ENCODE data around the gene PLA2G4D.

Gene PLA2G4D

DNA sequence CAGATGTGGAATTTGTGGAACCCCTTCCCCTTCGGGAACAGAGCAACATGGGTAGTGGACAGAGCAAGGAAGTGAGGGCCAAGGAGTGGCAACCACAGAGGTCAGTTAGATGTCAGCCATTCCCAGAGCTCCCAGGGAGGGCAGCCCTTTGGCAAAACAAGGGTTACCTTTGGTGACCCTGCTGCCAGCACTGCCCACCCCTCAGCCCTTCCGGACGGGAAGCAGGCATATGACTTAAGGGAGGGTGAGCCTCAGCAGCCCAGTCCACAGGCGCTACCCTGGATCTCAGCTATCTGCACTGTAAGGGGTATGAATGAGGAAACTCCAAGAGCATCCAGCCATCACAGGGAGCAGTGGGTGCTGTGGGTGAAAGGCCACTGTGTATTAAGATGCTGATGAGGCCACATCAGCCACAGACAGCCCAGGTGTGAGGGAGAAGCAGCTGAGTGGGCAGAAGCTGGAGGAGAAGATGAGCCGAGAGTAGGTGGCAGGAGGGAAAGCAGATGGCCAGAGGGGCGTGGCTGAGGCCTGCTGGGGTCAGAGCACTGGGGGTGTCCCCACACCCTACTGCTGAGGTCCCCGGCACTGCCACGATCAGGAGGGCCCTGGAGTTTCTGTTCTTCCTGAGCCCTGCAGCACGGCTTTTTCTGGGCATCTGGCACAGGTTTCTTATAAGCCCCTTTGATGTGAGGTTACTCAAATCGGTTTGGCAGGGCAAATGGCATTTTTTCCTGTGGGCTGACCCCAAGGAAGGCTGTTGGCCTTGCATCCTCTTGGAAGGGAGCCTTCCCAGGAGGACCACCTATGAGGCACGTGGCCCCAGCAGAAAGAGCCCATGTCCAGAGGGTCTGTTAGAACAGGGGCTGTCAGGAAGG, 6.2 kb downstream of the PLA2G4D start:
- Histone ChIP-seq H3K4me2 (ENCODE audit: low read depth, low read length, poor library complexity, severe bottlenecking) (no peak overlapping the region), H3K36me3 (ENCODE audit: low read length) (no peaks in the 10 kb centered on the region), H3K79me2 (ENCODE audit: insufficient read depth, low read length) (no peaks in the 10 kb centered on the region), H3F3A (ENCODE audit: insufficient read depth) (no peaks in the 10 kb centered on the region), H3K9me3 (ENCODE audit: insufficient read depth, low read length) (no peaks in the 10 kb centered on the region), H3K9ac (ENCODE audit: low read length) (no peak overlapping the region), H3K27ac (ENCODE audit: low read depth, low read length) (no peak overlapping the region), H3K4me3 (ENCODE audit: insufficient read depth, low read length, poor library complexity, severe bottlenecking) (no peak overlapping the region), H3K27me3 (ENCODE audit: low read length) (no peaks in the 10 kb centered on the region), H2AFZ (ENCODE audit: low read depth, low read length, severe bottlenecking) (no peak overlapping the region), H4K20me1 (ENCODE audit: low read depth, low read length) (no peaks in the 10 kb centered on the region), H3K9me2 (replicated peaks; ENCODE audit: insufficient read depth, low read length) (no peaks in the 10 kb centered on the region)
- TF ChIP-seq EZH2phosphoT487 (conservative IDR thresholded peaks at IDR 0.05; ENCODE audit: low read length): no peak
- TF ChIP-seq, protein P1, sequence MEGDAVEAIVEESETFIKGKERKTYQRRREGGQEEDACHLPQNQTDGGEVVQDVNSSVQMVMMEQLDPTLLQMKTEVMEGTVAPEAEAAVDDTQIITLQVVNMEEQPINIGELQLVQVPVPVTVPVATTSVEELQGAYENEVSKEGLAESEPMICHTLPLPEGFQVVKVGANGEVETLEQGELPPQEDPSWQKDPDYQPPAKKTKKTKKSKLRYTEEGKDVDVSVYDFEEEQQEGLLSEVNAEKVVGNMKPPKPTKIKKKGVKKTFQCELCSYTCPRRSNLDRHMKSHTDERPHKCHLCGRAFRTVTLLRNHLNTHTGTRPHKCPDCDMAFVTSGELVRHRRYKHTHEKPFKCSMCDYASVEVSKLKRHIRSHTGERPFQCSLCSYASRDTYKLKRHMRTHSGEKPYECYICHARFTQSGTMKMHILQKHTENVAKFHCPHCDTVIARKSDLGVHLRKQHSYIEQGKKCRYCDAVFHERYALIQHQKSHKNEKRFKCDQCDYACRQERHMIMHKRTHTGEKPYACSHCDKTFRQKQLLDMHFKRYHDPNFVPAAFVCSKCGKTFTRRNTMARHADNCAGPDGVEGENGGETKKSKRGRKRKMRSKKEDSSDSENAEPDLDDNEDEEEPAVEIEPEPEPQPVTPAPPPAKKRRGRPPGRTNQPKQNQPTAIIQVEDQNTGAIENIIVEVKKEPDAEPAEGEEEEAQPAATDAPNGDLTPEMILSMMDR (IDR thresholded peaks at IDR 0.05; ENCODE audit: insufficient read depth, low read length, poor library complexity, severe bottlenecking): no peak

GRCh38 chr15:42087460-42087859, 6.9 kb downstream of the PLA2G4D start:
- no peaks in the 10 kb centered on the region for H3K9me3 ChIP-seq (ENCODE audit: insufficient read depth, low read length)
- no peak overlapping the region for H3K9ac ChIP-seq (ENCODE audit: low read length)
- H3K4me2 ChIP-seq (ENCODE audit: low read depth, low read length, poor library complexity, severe bottlenecking): no peak overlapping the region
- H3K36me3 ChIP-seq (ENCODE audit: low read length): no peaks in the 10 kb centered on the region
- H3K9me2 ChIP-seq (replicated peaks; ENCODE audit: insufficient read depth, low read length): no peaks in the 10 kb centered on the region
- H3K27ac ChIP-seq (ENCODE audit: low read depth, low read length): no peak overlapping the region
- no peaks in the 10 kb centered on the region for H3F3A ChIP-seq (ENCODE audit: insufficient read depth)
- no peaks in the 10 kb centered on the region for H4K20me1 ChIP-seq (ENCODE audit: low read depth, low read length)
- no peaks in the 10 kb centered on the region for H3K79me2 ChIP-seq (ENCODE audit: insufficient read depth, low read length)
- H3K27me3 ChIP-seq (ENCODE audit: low read length): no peaks in the 10 kb centered on the region
- TF ChIP-seq EZH2phosphoT487 (conservative IDR thresholded peaks at IDR 0.05; ENCODE audit: low read length): no peak
- TF ChIP-seq, protein P1 (IDR thresholded peaks at IDR 0.05; ENCODE audit: insufficient read depth, low read length, poor library complexity, severe bottlenecking): no peak
- no peak overlapping the region for H3K4me3 ChIP-seq (ENCODE audit: insufficient read depth, low read length, poor library complexity, severe bottlenecking)
- H2AFZ ChIP-seq (ENCODE audit: low read depth, low read length, severe bottlenecking): no peak overlapping the region

GRCh38 chr15:42085721-42086120, 8.6 kb downstream of the PLA2G4D start:
- Histone ChIP-seq H3K9me2 (replicated peaks; ENCODE audit: insufficient read depth, low read length) (no peaks in the 10 kb centered on the region), H3K27me3 (ENCODE audit: low read length) (no peaks in the 10 kb centered on the region), H3K4me2 (ENCODE audit: low read depth, low read length, poor library complexity, severe bottlenecking) (no peak overlapping the region), H3F3A (ENCODE audit: insufficient read depth) (no peaks in the 10 kb centered on the region), H2AFZ (ENCODE audit: low read depth, low read length, severe bottlenecking) (no peak overlapping the region), H4K20me1 (ENCODE audit: low read depth, low read length) (no peaks in the 10 kb centered on the region), H3K36me3 (ENCODE audit: low read length) (no peaks in the 10 kb centered on the region), H3K79me2 (ENCODE audit: insufficient read depth, low read length) (no peaks in the 10 kb centered on the region), H3K9ac (ENCODE audit: low read length) (no peak overlapping the region), H3K4me3 (ENCODE audit: insufficient read depth, low read length, poor library complexity, severe bottlenecking) (no peak overlapping the region), H3K9me3 (ENCODE audit: insufficient read depth, low read length) (no peaks in the 10 kb centered on the region), H3K27ac (ENCODE audit: low read depth, low read length) (no peak overlapping the region)
- TF ChIP-seq, protein P1 (IDR thresholded peaks at IDR 0.05; ENCODE audit: insufficient read depth, low read length, poor library complexity, severe bottlenecking): no peak
- no peak for TF ChIP-seq EZH2phosphoT487 (conservative IDR thresholded peaks at IDR 0.05; ENCODE audit: low read length)
